MM.1S (cell line): ENCODE measurements around the gene PTPRN2.

Experiments used
- CTCF ChIP-seq: fragments of 300-600 bp; sonication (generic); IDR thresholded peaks from 2 replicates; pipeline ENCODE4 v1.5.1; 2016; ENCODE audit warnings: antibody characterized with exemption, low read length, mixed read lengths
- EZH2 ChIP-seq: fragments of 300-600 bp; sonication (generic); optimal IDR thresholded peaks from 2 replicates; pipeline ENCODE3; 2017; ENCODE audit warnings: low read depth, mild to moderate bottlenecking, antibody characterized with exemption, low read length, mixed read lengths
- EZH2phosphoT487 ChIP-seq: fragments of 300-600 bp; sonication (generic); IDR thresholded peaks from 2 replicates; pipeline ENCODE4 v1.6.1; 2018; ENCODE audit warnings: antibody characterized with exemption, low read length

GRCh38 chr7:158391541-158391940, 196.1 kb downstream of the PTPRN2 start:
- TF ChIP-seq EZH2phosphoT487 (no peak), CTCF (no peak), EZH2 (no peak)
